HG02981 (cell line): ENCODE results near the gene CFAP410.
"Not testable (repeated sequence)": the region's sequence is repeated elsewhere in the genome, so short reads cannot be mapped to it uniquely, and the experiment has no call there.

Source experiments
- ATAC-seq: cut with Tn5 transposase; IDR thresholded peaks from one replicate; pipeline ENCODE4 v1.9.1; 2021; ENCODE audit warnings: mild to moderate bottlenecking, moderate library complexity; ENCODE audit not compliant: unreplicated experiment

CFAP410 gene

DNA sequence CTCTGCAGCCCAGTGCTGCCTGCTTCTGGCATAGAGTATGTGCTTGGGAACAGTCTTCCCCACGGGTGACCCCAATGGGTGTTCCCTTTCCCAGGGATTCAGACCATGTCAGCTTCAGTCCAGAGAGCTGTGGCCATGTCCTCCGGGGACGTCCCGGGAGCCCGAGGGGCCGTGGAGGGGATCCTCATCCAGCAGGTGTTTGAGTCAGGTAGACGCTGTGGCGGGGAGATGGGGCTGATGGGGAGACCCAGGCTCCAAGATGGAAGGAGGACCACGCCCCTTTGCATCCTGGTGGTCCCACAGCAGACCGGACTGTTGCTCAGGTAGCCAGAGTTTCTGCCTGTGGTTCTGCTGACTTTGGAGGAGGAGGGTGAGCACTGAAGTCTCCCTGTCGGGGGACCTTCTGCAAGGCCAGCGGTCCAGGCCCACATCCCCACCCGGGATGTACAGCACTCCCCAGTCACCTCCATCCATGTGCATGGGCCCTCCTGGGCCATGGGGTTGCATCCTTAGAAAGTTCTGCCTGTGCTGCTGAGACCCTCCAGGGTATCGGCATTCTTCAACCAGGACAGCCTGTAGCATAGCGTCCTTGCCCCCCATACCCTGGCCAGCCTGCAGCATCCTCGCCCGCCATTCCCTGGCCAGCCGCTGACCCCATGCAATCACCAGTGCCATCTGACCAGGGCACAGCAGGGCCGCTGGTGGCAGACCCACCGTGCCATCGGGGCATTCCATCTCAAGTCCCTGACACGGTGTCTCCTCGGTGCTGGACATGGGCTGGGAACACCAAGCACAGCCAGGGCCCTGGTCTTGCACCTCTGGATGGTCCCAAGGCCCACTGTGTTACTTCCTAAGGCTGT is 50.7 kb downstream of the CFAP410 start:
- no peak for ATAC-seq

DNA sequence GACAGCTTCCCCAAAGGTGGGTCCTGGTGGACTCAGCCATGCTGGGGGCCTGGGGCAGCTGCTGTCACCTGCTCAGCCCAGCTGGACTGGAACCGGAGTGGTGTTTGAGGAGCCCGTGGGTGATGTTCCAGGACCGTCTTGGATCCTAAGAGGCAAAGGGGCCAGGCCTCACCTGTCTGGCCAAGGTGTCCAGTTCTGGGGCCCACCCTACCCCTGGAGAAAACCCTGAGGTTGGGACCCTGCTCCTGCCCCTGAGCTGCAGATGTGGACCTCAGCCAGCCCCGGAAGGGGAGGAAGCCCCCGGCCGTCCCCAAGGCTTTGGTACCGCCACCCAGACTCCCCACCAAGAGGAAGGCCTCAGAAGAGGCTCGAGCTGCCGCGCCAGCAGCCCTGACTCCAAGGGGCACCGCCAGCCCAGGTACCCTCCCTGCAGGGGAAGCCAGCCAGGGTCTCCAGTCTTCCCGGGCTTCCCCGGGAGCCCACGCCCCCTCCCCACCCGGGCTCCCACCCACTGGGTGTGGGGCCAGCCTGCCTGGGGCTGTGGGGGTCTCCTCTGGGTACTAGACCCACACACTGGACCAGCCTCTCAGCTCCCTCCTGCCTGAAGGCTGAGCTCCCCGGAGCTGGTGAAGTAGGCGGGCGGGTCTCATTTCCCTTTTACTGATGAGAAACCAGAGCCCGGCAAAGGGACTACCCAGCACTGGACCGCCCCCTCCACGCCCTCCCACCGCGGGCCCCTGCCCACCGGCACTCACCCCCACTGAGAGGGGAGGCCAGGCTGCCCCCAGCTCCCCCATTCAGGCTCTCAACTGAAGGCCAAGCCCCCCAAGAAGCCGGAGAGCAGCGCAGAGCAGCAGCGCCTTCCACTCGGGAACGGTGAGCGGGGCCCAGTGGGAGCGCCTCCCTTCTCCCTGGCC is 52.2 kb downstream of the CFAP410 start:
- no peak for ATAC-seq

DNA sequence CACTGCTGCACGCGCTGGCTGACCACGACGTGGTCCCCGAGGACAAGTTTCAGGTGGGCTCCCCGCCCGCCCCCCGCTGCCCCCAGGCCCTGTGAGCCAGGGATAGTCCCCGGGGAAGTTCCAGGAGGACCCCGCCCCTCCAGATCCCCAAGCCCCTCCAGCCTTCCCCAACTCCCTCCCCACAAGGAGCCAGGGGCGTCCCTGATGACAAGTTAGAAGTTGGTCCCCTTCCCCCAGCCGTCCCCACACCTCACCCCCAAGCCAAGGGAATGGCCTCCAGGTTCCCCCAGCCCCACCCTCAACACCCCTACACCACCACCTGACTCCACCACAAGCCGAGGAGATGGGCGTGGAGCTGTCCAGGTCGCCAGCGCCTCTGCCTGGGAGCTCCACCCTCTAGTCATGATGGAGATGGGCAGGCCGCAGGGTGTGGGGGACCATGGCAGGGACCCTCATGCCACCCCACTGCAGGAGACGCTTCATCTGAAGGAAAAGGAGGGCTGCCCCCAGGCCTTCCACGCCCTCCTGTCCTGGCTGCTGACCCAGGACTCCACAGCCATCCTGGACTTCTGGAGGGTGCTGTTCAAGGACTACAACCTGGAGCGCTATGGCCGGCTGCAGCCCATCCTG is 53.0 kb downstream of the CFAP410 start:
- no peak for ATAC-seq

DNA sequence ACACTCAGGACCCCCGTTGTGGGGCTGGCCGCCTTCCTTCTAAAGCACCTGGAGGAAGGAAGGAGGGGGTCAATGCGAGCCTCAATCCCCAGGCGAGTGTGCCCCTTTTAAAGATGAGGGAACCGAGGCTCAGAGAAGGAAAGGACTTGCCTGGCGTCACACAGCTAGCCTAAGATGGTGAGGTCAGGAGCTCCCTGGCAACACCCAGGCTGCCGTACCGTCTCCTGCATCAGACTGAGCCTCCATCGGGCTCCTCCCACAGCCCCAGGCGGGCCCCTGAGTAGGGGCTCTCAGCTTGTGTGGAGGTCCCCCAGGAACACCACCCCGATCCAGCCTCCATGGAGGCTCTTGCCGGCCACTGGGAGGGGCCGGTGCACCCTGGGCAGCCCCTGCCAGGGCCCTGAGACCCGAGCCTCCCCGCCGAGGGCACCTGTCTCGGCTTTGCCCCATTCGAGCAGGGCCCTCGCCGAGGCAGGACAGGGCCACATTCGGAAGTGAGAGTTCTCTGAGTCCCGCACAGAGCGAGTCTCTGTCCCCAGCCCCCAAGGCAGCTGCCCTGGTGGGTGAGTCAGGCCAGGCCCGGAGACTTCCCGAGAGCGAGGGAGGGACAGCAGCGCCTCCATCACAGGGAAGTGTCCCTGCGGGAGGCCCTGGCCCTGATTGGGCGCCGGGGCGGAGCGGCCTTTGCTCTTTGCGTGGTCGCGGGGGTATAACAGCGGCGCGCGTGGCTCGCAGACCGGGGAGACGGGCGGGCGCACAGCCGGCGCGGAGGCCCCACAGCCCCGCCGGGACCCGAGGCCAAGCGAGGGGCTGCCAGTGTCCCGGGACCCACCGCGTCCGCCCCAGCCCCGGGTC is 53.8 kb downstream of the CFAP410 start, which contains the start of gene AIRE:
AIRE (plus strand) TSS at position 739 of the 855 bp plus-strand sequence. CDS start 131 bp downstream, outside the sequence.
- ATAC-seq = no peak

DNA sequence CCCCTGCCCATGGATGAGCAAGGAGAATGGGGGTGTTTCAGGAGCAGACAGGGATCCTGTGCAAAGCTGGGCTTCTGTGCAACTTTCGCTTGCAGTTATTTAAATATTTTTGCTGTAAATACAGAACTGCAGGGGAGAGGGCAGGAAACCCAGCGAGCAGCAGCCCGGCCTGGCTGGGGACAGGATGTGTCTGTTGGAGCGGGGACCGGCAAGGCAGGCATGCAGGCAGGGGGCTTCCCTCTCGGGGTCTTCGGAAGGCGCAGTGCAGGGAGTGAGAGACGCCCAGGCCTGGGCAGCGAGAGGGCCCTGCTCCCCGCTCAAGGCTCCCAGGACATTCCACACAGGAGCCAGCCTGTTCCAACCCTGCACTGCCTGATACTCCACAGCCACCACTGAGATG is 55.2 kb downstream of the CFAP410 start:
- no peak for ATAC-seq

DNA sequence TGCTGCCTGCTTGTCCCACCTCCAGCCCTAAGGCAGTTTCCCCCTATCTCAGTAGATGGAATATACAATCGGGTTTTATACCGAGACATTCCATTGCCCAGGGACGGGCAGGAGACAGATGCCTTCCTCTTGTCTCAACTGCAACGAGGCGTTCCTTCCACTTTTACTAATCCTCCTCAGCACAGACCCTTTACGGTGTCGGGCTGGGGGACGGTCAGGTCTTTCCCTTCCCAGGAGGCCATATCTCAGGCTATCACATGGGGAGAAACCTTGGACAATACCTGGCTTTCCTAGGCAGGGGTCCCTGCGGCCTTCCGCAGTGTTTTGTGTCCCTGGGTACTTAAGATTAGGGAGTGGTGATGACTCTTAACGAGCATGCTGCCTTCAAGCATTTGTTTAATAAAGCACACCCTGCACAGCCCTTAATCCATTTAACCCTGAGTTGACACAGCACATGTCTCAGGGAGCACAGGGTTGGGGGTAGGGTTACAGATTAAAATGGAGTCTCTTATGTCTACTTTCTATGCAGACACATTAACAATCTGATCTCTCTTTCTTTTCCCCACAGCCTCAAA is 55.9 kb downstream of the CFAP410 start:
- ATAC-seq = not testable (repeated sequence)

DNA sequence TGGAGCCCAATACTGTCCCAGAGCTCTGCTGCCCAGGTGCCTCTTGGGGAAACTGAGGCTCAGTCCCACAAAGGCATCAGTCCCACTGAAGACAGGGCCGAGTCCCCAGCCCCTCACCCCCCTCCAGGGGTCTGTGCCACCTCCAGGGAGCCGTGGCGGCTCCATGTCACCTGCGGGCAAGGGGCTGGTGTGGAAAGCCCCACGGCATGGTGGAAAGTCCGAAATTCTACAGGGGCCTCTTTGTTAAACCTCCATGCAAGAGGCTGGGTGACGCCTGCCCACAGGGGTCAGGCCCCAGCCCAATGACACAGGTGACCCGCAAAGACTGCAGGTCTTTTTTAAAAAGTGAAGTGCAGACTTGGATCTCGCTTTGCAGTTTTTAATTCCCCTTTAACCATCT is 56.8 kb downstream of the CFAP410 start:
- no peak for ATAC-seq

DNA sequence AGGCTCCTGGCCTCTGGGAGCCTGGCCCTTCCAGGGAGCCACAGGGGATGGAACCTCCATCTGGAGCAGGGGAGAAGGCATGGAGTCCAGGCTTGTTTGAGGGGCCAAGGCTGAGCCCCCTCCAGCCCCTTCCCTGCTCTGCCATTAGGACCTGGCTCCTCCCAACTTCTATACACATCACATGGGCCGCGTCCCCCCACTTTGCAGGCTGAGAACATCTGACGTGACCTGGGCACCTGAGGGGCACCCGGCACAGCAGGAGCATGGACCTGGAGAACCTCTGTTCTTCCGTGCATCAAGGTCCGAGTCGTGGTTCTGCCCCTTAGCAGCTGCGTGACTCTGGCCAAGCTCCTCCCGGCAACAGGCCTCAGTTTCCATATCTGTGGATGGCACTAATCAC is 57.4 kb downstream of the CFAP410 start:
- ATAC-seq = no peak

DNA sequence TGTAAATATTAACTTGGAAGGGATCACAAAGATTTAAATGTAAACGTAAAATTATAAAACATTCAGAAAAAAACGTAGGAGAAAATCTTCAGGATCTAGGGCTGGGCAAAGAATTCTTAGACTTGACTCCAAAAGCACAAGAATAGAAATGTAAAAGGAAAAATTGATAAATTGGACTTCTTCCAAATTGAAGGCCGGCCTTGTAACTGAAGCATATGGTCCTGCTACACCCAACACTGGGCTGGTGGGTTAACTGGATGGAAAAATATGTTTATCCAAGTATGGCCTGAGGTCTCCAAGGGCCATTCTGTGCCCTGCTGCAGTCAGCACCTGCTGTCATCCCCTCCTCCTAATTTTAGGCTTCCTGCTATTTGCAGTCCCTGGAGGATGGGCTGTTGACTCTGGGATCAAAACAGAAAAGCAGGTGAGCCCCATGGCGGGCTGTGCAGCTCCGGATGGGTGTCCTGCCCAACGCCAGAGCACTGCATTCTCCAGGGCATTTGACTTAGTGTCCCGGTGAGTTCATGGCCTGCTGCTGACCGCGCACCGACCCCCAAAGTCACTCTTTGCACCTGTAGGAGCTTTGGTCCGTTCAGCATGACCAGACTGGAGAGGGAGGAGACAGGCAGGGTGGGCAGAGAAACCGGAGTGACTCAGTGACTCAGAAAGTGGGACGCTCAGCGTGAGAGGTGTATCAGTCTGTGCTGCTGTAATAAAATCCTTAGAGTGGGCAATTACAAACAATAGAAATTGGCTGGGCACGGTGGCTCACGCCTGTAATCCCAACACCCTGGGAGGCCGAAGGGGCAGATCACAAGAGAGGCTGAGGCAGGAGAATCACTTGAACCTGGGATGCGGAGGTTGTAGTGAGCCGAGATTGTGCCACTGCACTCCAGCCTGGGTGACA is 59.6 kb downstream of the CFAP410 start:
- ATAC-seq = no peak
